OCI-LY7 (cell line): ENCODE measurements around the gene CFTR. TPM values are rescaled to one million over a fixed set of nuclear protein-coding genes. Genes with fewer than 3 reads are reported as not detected.

Experiments used
- BruUV-seq: library from RNA; stranded (reverse); fragments of 400-500 nt; replicated peaks from 2 replicates; lab custom pipeline; 2021; lab: Mats Ljungman, UMichigan
- CTCF ChIA-PET: fragments of 300-600 bp; sonication (Branson Sonifier 250); formaldehyde crosslinking; loops from one replicate; lab custom pipeline; 2022; ENCODE audit warnings: antibody characterized with exemption; ENCODE audit not compliant: unreplicated experiment; lab: Charles Lee
- POLR2A ChIA-PET: fragments of 300-600 bp; sonication (Branson Sonifier 250); formaldehyde crosslinking; loops from one replicate; lab custom pipeline; 2022; ENCODE audit warnings: antibody characterized with exemption; lab: Charles Lee
- DNase-seq: peaks from one replicate; pipeline ENCODE4 v3.0.0-alpha.2; 2015; ENCODE audit warnings: low spot score
- H2AFZ ChIP-seq: fragments of 200-600 bp; sonication (generic), shearing (Covaris generic); 2 replicates; pipeline ENCODE4 v1.6.1; 2014; ENCODE audit warnings: mild to moderate bottlenecking, antibody characterized with exemption, low read length, moderate library complexity
- H3K27ac ChIP-seq: fragments of 200-600 bp; sonication (generic); 2 replicates; pipeline ENCODE4 v1.5.1; 2014; ENCODE audit warnings: mixed run types, low read depth, mild to moderate bottlenecking, moderate library complexity, low read length, inconsistent platforms; ENCODE audit not compliant: poor library complexity, severe bottlenecking
- H3K36me3 ChIP-seq: fragments of 200-600 bp; sonication (generic); 2 replicates; pipeline ENCODE4 v1.6.1; 2014; ENCODE audit warnings: mild to moderate bottlenecking, antibody characterized with exemption, low read length, moderate library complexity, mixed read lengths; ENCODE audit not compliant: insufficient read depth
- H3K4me1 ChIP-seq: fragments of 200-600 bp; sonication (generic); 2 replicates; pipeline ENCODE4 v1.5.1; 2014; ENCODE audit warnings: mild to moderate bottlenecking, low read length; ENCODE audit not compliant: insufficient read depth, poor library complexity, severe bottlenecking
- H3K4me2 ChIP-seq: fragments of 200-600 bp; sonication (generic); 2 replicates; pipeline ENCODE4 v1.6.1; 2014; ENCODE audit warnings: mild to moderate bottlenecking, low read length
- H3K4me3 ChIP-seq: fragments of 200-600 bp; sonication (generic); 2 replicates; pipeline ENCODE4 v1.5.1; 2014; ENCODE audit warnings: mild to moderate bottlenecking, low read depth, low read length; ENCODE audit not compliant: poor library complexity, severe bottlenecking
- H3K79me2 ChIP-seq: fragments of 200-600 bp; sonication (generic); 2 replicates; pipeline ENCODE4 v1.6.1; 2016; ENCODE audit warnings: low read depth, mild to moderate bottlenecking, low read length, moderate library complexity, mixed read lengths; ENCODE audit not compliant: insufficient read depth
- H3K9me2 ChIP-seq: fragments of 200-600 bp; sonication (generic); 2 replicates; pipeline ENCODE4 v1.6.1; 2016; ENCODE audit warnings: mild to moderate bottlenecking, low read length, mixed read lengths; ENCODE audit not compliant: insufficient read depth
- H3K9me3 ChIP-seq: fragments of 200-600 bp; sonication (generic); 2 replicates; pipeline ENCODE4 v1.6.1; 2014; ENCODE audit warnings: mild to moderate bottlenecking, mixed run types, low read length, mixed read lengths
- H4K20me1 ChIP-seq: fragments of 200-600 bp; sonication (generic); 2 replicates; pipeline ENCODE4 v1.6.1; 2014; ENCODE audit warnings: mild to moderate bottlenecking, antibody characterized with exemption, low read length, moderate library complexity, mixed read lengths; ENCODE audit not compliant: insufficient read depth
- CTCF ChIP-seq: fragments of 200-600 bp; sonication (generic); conservative IDR thresholded peaks from 2 replicates; pipeline ENCODE4 v1.5.1; 2014; ENCODE audit warnings: mild to moderate bottlenecking, antibody characterized with exemption, low read length, moderate library complexity, mixed read lengths
- EZH2phosphoT487 ChIP-seq: fragments of 200-600 bp; sonication (generic); IDR thresholded peaks from 2 replicates; pipeline ENCODE4 v1.6.1; 2018; ENCODE audit warnings: low read depth, borderline replicate concordance, mild to moderate bottlenecking, mixed run types, antibody characterized with exemption, low read length, moderate library complexity, mixed read lengths
- intact Hi-C: fragments of 100-400 bp; cut with micrococcal nuclease; formaldehyde crosslinking; loops from one replicate; pipeline ENCODE4 v1.10.0; 2022; ENCODE audit not compliant: unreplicated experiment
- total RNA-seq, 2 experiments: library from RNA; depleted of rRNA in 1 of 2; stranded (reverse); fragments of >200 nt in 1 of 2; shearing (Covaris generic) in 1 of 2; gene quantifications; 2 replicates each; pipeline ENCODE4 v1.2.3, GENCODE V29; 2014 to 2022

CFTR gene
- total RNA-seq, 2 experiments from 2014 or later = not detected

DNA sequence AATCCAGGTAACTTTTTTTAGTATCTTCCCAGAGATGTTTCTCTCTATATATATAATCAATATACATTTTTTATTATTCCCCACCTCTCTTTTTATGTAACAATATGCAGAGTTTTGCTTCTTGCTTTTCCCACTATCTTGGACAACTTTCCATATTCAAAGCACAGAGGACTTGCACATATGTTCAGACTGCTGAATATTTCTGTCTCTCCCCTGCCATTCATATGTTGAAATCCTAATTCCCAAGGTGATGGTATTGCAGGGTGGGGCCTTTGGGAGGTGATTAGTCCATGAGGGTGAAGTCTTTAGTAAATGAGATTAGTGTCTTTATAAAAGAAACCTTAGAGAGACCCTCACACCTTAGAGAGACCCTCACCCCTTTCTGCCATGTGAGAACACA is 72.8 kb downstream of the CFTR start:
- no TSS peak for BruUV-seq
- no peaks in the 10 kb centered on the region for H3K9me3 ChIP-seq
- POLR2A ChIA-PET = interaction anchor here (0.6 kb wide), 1 partner anchor 14 kb away, joined by 3 read pairs; no protein-coding TSS in a partner anchor
- H3K79me2 ChIP-seq = no peaks in the 10 kb centered on the region
- intact Hi-C loops = no loop called here
- H2AFZ ChIP-seq = no peak overlapping the region
- H4K20me1 ChIP-seq = no peaks in the 10 kb centered on the region
- no peak for DNase-seq
- no peaks in the 10 kb centered on the region for H3K9me2 ChIP-seq
- no peaks in the 10 kb centered on the region for H3K36me3 ChIP-seq
- H3K4me1 ChIP-seq = no peaks in the 10 kb centered on the region
- TF ChIP-seq EZH2phosphoT487 = no peak
- H3K4me2 ChIP-seq = no peak overlapping the region
- H3K4me3 ChIP-seq = no peak overlapping the region
- CTCF ChIA-PET = no interaction called here
- no peak overlapping the region for H3K27ac ChIP-seq

GRCh38 chr7:117555260-117555659 is 75.4 kb downstream of the CFTR start:
- H3K9me3 ChIP-seq = no peaks in the 10 kb centered on the region
- H3K36me3 ChIP-seq = no peaks in the 10 kb centered on the region
- no peak for DNase-seq
- BruUV-seq = no TSS peak
- CTCF ChIA-PET = no interaction called here
- H3K4me2 ChIP-seq = no peak overlapping the region
- no peak overlapping the region for H2AFZ ChIP-seq
- no peaks in the 10 kb centered on the region for H3K9me2 ChIP-seq
- H3K4me1 ChIP-seq = no peaks in the 10 kb centered on the region
- no peak overlapping the region for H3K4me3 ChIP-seq
- intact Hi-C loops = no loop called here
- H4K20me1 ChIP-seq = no peaks in the 10 kb centered on the region
- no peaks in the 10 kb centered on the region for H3K79me2 ChIP-seq
- no peak overlapping the region for H3K27ac ChIP-seq
- TF ChIP-seq EZH2phosphoT487 = no peak
- TF ChIP-seq CTCF = no peak
- POLR2A ChIA-PET = no interaction called here

GRCh38 chr7:117559391-117559790 is 79.6 kb downstream of the CFTR start:
- Histone ChIP-seq H3K27ac (no peak overlapping the region), H3K4me1 (no peaks in the 10 kb centered on the region), H3K36me3 (no peaks in the 10 kb centered on the region), H3K9me3 (no peaks in the 10 kb centered on the region), H3K4me3 (no peak overlapping the region), H2AFZ (no peak overlapping the region), H3K9me2 (no peaks in the 10 kb centered on the region), H3K4me2 (no peak overlapping the region), H3K79me2 (no peaks in the 10 kb centered on the region), H4K20me1 (no peaks in the 10 kb centered on the region)
- TF ChIP-seq CTCF = no peak
- no peak for TF ChIP-seq EZH2phosphoT487
- DNase-seq = no peak
- POLR2A ChIA-PET = interaction anchor here (0.9 kb wide), 1 partner anchor 12 kb away, joined by 4 read pairs; no protein-coding TSS in a partner anchor
- no TSS peak for BruUV-seq
- CTCF ChIA-PET = no interaction called here
- intact Hi-C loops = no loop called here
